Limb (tissue), 2 donors: ENCODE results near the gene SPX.

Experiments used
- DNase-seq, 2 donors: peaks; one replicate each; pipeline ENCODE4 v3.0.0-alpha.2; 2016; ENCODE audit errors: extremely low spot score in 2 of 2

Gene SPX

GRCh38 chr12:21526053-21526452 lies at the start of gene SPX:
SPX (plus strand) TSS chr12:21526296; CDS start chr12:21526473, 177 bp downstream.
- no peak for DNase-seq

GRCh38 chr12:21476949-21477348 lies 49.1 kb upstream of the SPX start:
- DNase-seq, result no peak

GRCh38 chr12:21478756-21479455 lies 47.2 kb upstream of the SPX start:
- DNase-seq, result no peak

- no peak for DNase-seq
Measured at GRCh38 chr12:21483531-21483930, 42.6 kb upstream of the SPX start.

- DNase-seq, result no peak
Measured at GRCh38 chr12:21485998-21486397, 40.1 kb upstream of the SPX start.

GRCh38 chr12:21499765-21500164 lies 26.3 kb upstream of the SPX start:
- DNase-seq, result no peak

GRCh38 chr12:21500786-21501257 lies 25.3 kb upstream of the SPX start:
- DNase-seq, result peak in 1 of 2 donors; percentile 4

GRCh38 chr12:21501258-21502163 lies 24.6 kb upstream of the SPX start, which contains the start of the genes GOLT1B and RECQL:
GOLT1B (plus strand) TSS chr12:21501789; CDS start chr12:21501924, 135 bp downstream.
RECQL (minus strand) TSS chr12:21501635; CDS start chr12:21499570, 2,065 bp downstream.
- DNase-seq, result peak; percentile 94 to 99

GRCh38 chr12:21502164-21502496 lies 24.0 kb upstream of the SPX start:
- DNase-seq, result peak in 1 of 2 donors; percentile 15

GRCh38 chr12:21502872-21503271 lies 23.2 kb upstream of the SPX start:
- DNase-seq, result no peak

GRCh38 chr12:21505888-21506287 lies 20.2 kb upstream of the SPX start:
- no peak for DNase-seq

GRCh38 chr12:21507849-21508248 lies 18.2 kb upstream of the SPX start:
- no peak for DNase-seq

- no peak for DNase-seq
Measured at GRCh38 chr12:21509768-21510167, 16.3 kb upstream of the SPX start.

- DNase-seq, result no peak
Measured at GRCh38 chr12:21516281-21516680, 9.8 kb upstream of the SPX start.

GRCh38 chr12:21518451-21518850 lies 7.6 kb upstream of the SPX start:
- no peak for DNase-seq

GRCh38 chr12:21521541-21521940 lies 4.6 kb upstream of the SPX start:
- DNase-seq, result no peak

GRCh38 chr12:21523148-21523547 lies 2.9 kb upstream of the SPX start:
- no peak for DNase-seq

- no peak for DNase-seq
Measured at GRCh38 chr12:21526721-21527345, 737 bp downstream of the SPX start.

- DNase-seq, result peak; percentile 25 to 72
Measured at GRCh38 chr12:21527451-21528180, 1.5 kb downstream of the SPX start.

- DNase-seq, result peak in 1 of 2 donors; percentile 11
Measured at GRCh38 chr12:21528953-21529352, 2.9 kb downstream of the SPX start.

- DNase-seq, result no peak
Measured at GRCh38 chr12:21529456-21529855, 3.4 kb downstream of the SPX start.
